K562 (cell line): Measurements from ENCODE around the gene TBX1. TPM values are rescaled to one million over a fixed set of nuclear protein-coding genes. Genes with fewer than 3 reads are reported as not detected.

ENCODE experiments used
- CBX2 ChIP-seq: fragments of 200-600 bp; sonication (generic); IDR thresholded peaks from one replicate; pipeline ENCODE4 v1.6.1; 2012; ENCODE audit warnings: mild to moderate bottlenecking, low read length, inconsistent platforms; ENCODE audit not compliant: insufficient read depth, poor library complexity, severe bottlenecking
- ELK1 ChIP-seq: sonication (generic); formaldehyde crosslinking; IDR thresholded peaks from 2 replicates; pipeline ENCODE4 v1.8.1; 2022; ENCODE audit warnings: missing genetic modification reagents
- FOXA1 ChIP-seq: fragments of 450-650 bp; IDR thresholded peaks from 2 replicates; pipeline ENCODE4 v1.6.1; 2016; ENCODE audit warnings: mild to moderate bottlenecking, borderline replicate concordance
- IRF2 ChIP-seq: sonication (generic); formaldehyde crosslinking; IDR thresholded peaks from 2 replicates; pipeline ENCODE4 v1.8.1; 2022; ENCODE audit warnings: mild to moderate bottlenecking, missing genetic modification reagents
- MIER1 ChIP-seq: fragments of 450-650 bp; IDR thresholded peaks from 2 replicates; pipeline ENCODE4 v1.6.1; 2016; ENCODE audit warnings: antibody characterized with exemption, mild to moderate bottlenecking, low read depth
- MNT ChIP-seq, 2 experiments: fragments of 450-650 bp; conservative IDR thresholded peaks; 2 replicates each; pipeline ENCODE4 v1.6.1; 2017; ENCODE audit warnings: mild to moderate bottlenecking in 2 of 2, moderate library complexity in 2 of 2
- NR3C1 ChIP-seq: sonication (generic); formaldehyde crosslinking; IDR thresholded peaks from 2 replicates; pipeline ENCODE4 v1.8.1; 2022; ENCODE audit warnings: missing genetic modification reagents
- PTBP1 ChIP-seq: fragments of 200-400 bp; formaldehyde crosslinking; IDR thresholded peaks from 2 replicates; pipeline ENCODE4 v1.6.1; 2017; ENCODE audit warnings: low read depth, low read length
- TAF15 ChIP-seq: fragments of 200-400 bp; formaldehyde crosslinking; IDR thresholded peaks from 2 replicates; pipeline ENCODE4 v1.6.1; 2017; ENCODE audit warnings: mild to moderate bottlenecking, low read depth, low read length, moderate library complexity
- THRA ChIP-seq: fragments of 450-650 bp; IDR thresholded peaks from 2 replicates; pipeline ENCODE4 v1.6.1; 2017; ENCODE audit warnings: mild to moderate bottlenecking, moderate library complexity
- TSHZ1 ChIP-seq: fragments of 250-450 bp; sonication (Bioruptor Pico); IDR thresholded peaks from 2 replicates; pipeline ENCODE4 v1.4.0; 2020; ENCODE audit warnings: mild to moderate bottlenecking, moderate library complexity
- ZBTB11 ChIP-seq, 3 experiments: fragments of 200-800 bp in 1 of 3; fragments of 250-450 bp in 1 of 3; fragments of 450-650 bp in 1 of 3; sonication (Bioruptor Pico) in 1 of 3; sonication (Bioruptor generic) in 1 of 3; formaldehyde crosslinking in 1 of 3; IDR thresholded peaks; 2 replicates each; pipeline versions ENCODE4 v1.6.1 to v1.8.0; 2016 to 2022; ENCODE audit warnings: mild to moderate bottlenecking in 2 of 3, missing genetic modification characterization in 2 of 3, missing compliant biosample characterization in 1 of 3, moderate library complexity in 1 of 3
- ZNF583 ChIP-seq: fragments of 250-450 bp; sonication (Bioruptor Pico); IDR thresholded peaks from 2 replicates; pipeline ENCODE4 v1.4.0; 2020
- polyA plus RNA-seq, 8 experiments: library from polyadenylated mRNA; depleted of rRNA in 4 of 8; stranded (reverse) in 5 of 8; unstranded in 3 of 8; fragments of >200 nt; fragmentation: Nextera tagmentation in 2 of 8; fragmentation: Illumina TruSeq in 1 of 8; extraction: Ambion mirVana in 2 of 8; extraction: Trizol in 1 of 8; gene quantifications; 2 replicates each; pipeline versions ENCODE4 v1.2.1 to v1.2.3, GENCODE V29; 2011 to 2014; ENCODE audit warnings: inconsistent platforms in 1 of 8, missing spikeins in 1 of 8
- total RNA-seq, 7 experiments: library from RNA; depleted of rRNA in 6 of 7; stranded (reverse); fragments of >200 nt in 6 of 7; fragmentation: Illumina TruSeq in 2 of 7; extraction: Trizol in 2 of 7; gene quantifications; 2 replicates each; pipeline versions ENCODE4 v1.2.1 to v1.2.3, GENCODE V29; 2011 to 2021; ENCODE audit warnings: low replicate concordance in 1 of 7

The TBX1 gene
- total and polyA plus RNA-seq, 9 of the 15 experiments (the other 6 are each of a cell fraction or from before 2014, with no cell fraction given) = 0.07 to 35.0 (median 3.9) TPM

GRCh38 chr22:19713245-19713644, 47.3 kb upstream of the TBX1 start (continued):
- TF ChIP-seq ZBTB11 (CRISPR knock-in tag; IDR thresholded peaks at IDR 0.05) = 0 out of 6 replicates have a peak, but pooled peaks of 1 of the 3 experiments have one; percentile 49
- TF ChIP-seq IRF2 (CRISPR knock-in tag) = no peak
- no peak for TF ChIP-seq THRA
- no peak for TF ChIP-seq MIER1
- no peak for TF ChIP-seq FOXA1
- TF ChIP-seq MNT (conservative IDR thresholded peaks at IDR 0.05) = no peak
- no peak for TF ChIP-seq ZNF583 (CRISPR knock-in tag)
- TF ChIP-seq TSHZ1 (CRISPR knock-in tag) = no peak
- 0 out of 2 replicates have a peak, but pooled peaks have one; percentile 19 for TF ChIP-seq PTBP1
- 0 out of 2 replicates have a peak, but pooled peaks have one; percentile 54 for TF ChIP-seq TAF15
- peak; percentile 77 for TF ChIP-seq CBX2
- no peak for TF ChIP-seq NR3C1
- TF ChIP-seq ELK1 (CRISPR knock-in tag) = no peak
